Activated naive CD4-positive, alpha-beta T cell treated with anti-CD3 and anti-CD28 coated beads, Interleukin-2, amount 50 U/mL, for 16 hours (primary cell): ENCODE results near the gene RPL29.

Experiments
- DNase-seq: peaks from one replicate; pipeline ENCODE4 v3.0.0-alpha.2; 2020

RPL29 gene

DNA sequence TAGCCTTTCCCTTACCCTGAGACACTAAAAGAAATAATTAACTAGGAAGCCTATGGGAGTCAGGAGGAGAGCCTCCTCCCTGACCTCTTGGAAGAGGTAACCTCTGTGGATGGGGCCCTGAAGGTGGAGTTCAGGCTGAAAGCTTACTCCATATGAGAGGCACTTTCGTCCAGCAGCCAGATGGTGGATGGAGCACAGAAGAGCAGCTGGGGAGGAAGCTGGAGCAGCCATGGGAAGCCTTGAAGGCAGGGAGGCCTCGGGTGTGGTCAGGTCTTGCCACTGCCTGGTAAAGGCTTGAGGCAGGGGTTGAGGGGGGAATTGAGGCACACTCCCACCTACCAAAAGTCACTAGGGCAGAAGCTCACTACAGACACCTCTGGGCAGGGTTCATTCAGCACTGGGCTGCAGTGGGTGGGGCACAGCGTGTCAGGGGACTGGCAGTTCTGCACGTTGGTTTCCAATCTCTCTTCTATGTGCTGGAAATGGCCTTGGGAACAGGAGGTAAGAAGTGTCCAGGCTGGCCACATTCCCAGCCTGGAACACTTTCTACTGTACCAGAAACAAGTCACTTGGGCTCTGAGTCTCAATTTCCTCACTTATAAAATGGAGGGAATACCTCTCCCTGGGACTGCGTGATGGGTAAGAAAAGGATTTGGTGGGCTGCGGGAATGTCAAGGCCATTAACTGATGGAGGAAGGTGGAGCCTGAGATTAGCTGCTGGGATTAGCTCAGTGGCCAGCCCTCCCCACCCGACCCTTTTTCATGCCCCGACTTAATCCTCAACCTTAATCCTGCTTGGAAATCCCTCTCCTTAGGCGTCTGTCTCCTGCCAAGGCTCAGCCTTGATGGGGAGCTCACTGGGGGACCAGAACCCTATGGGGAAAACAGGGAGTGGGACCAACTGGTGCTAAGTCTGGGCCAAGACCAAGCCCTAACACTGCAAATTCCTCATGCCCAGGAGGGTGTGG, 33.8 kb downstream of the RPL29 start:
- DNase-seq: no peak

DNA sequence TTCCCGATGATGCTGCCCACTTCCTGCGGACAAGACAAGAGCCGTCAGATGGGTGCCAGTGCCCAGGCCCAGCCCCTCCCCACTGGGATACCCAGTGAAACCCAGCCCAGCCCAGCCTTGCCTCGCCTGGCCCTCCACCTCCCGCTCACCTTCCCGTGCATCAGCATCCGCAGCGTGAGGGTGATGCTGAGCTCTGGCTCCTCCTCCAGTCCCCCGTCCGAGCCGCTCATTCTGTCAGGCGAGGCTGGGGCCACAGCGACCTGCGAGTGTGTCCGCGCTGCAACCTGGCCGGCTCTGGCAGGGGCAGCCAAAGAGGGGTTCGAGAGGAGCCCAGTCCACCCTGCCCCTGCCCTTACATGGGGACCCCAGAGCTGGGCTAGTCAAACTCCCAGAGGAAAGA, 34.7 kb downstream of the RPL29 start:
- DNase-seq: no peak

DNA sequence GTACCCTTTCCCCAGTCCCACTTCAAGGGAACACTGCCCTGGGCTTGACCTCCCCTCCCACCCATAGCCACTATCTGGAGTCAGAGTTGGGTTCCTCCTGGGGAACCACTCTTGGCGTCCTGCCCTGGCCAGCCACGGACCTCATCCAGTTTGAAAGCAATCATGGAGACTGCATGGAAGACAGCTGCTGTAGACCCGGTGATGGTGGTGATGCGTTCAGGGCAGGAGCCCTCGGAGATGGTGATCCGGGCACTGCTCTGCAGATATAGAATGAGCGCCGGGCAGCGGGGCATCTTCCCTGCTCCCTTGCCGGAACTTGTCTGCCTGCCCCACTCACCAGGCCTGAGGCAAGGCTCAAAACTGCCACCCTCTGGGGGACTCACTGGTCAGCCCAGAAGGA, 35.3 kb downstream of the RPL29 start:
- no peak for DNase-seq

DNA sequence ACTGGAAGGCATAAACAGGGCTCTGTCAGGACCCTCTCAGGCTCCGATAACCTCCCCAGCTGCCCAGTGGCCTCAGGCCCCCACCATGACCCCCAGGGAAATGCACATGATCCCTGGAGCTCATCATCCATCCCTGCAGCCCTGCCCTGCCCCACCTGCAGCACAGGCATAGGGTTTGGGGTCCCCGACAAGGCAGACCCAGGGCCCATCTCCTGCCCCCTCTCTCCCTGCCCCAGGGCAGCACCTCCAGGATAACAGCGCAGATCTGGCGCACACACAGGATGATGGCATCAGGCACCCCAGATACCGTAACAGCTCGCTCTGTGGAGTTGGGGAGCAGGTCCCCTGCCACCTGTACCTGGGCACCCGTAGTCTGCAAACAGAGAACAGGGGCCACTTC, 36.0 kb downstream of the RPL29 start:
- DNase-seq: no peak

DNA sequence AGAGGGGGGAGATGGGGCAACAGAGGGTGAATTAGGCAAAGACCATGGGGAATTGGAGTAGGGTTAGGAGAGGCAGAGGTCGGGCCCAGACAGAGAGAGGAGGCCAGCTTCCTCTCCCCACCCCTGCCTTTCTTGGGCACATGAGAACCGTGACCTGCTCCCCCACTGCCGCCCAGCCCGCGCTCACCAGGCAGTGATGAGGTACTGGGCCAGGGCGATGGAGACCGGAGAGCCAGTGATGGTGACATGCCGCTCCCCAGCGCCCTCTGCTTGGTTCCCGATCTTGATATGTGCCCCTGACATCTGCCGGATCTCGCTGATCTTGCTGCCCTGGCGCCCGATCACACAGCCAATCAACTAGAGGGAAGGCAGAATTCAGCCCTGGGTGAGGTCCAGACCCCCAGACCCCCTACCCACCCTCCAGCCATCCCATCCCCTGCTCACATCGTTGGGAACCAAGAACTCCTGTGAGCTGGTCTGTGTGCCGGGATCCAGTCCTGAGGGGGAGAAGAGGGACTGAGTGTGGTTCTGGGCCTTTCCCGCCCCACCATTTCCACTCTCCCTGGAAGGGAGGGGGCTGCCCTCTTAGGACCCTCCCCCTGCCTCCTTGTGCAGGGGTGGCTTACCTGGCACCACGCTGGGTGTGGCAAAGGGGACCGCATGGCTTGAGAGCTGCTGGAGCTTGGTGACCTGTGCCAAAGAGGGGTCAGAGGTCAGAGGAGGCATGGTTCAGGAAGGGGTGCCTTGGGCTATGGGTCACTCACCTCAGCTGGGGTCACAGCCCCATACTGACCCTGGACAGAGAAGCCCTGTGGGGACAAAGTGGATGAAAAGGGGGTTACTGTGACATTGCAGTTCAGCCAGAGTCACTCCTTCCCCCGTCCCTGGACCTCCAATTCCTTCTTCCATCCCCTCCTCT, 36.8 kb downstream of the RPL29 start:
- no peak for DNase-seq

DNA sequence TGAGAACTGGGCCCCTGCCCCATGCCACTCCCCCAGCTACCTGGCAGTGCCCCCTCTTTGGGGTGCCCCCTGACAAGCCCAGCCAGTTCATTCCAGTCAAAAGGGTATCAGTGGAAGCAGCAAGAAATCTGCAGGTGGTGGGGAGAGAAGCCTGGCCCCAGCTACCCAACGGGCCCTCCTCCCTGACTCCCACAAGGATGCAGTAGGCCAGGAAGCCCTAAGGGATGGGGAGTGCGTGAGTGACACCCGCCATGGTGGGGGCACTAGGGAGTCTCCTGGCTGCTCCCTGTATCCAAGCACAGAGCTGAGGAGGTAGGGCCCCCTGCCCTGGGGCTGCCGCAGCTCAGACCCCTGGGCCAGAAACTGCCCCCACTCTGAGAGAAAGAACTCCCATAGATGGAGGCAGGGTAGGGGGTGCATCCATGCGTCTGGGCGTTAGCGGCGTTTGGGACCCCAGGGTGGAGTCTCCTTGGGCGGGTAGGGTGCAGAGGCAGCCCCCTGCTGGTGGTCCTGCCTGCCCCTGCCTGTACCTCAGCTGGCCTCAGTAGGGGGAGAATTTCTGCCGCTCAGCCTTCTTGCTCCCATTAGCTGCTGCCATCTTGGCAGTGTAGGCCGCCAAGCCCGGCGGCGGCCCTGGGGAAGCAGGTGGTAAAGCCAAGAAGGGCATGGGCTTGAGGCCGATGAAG, 38.0 kb downstream of the RPL29 start:
- DNase-seq: no peak

DNA sequence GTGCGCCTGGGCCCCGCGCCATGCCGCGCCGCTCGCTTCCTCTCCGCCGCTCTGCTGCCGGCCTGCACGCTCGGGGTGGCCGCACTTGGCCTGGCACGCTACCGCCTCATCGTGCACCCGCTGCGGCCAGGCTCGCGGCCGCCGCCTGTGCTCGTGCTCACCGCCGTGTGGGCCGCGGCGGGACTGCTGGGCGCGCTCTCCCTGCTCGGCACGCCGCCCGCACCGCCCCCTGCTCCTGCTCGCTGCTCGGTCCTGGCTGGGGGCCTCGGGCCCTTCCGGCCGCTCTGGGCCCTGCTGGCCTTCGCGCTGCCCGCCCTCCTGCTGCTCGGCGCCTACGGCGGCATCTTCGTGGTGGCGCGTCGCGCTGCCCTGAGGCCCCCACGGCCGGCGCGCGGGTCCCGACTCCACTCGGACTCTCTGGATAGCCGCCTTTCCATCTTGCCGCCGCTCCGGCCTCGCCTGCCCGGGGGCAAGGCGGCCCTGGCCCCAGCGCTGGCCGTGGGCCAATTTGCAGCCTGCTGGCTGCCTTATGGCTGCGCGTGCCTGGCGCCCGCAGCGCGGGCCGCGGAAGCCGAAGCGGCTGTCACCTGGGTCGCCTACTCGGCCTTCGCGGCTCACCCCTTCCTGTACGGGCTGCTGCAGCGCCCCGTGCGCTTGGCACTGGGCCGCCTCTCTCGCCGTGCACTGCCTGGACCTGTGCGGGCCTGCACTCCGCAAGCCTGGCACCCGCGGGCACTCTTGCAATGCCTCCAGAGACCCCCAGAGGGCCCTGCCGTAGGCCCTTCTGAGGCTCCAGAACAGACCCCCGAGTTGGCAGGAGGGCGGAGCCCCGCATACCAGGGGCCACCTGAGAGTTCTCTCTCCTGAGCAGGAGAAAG, 39.6 kb downstream of the RPL29 start:
- peak; percentile 56 for DNase-seq

DNA sequence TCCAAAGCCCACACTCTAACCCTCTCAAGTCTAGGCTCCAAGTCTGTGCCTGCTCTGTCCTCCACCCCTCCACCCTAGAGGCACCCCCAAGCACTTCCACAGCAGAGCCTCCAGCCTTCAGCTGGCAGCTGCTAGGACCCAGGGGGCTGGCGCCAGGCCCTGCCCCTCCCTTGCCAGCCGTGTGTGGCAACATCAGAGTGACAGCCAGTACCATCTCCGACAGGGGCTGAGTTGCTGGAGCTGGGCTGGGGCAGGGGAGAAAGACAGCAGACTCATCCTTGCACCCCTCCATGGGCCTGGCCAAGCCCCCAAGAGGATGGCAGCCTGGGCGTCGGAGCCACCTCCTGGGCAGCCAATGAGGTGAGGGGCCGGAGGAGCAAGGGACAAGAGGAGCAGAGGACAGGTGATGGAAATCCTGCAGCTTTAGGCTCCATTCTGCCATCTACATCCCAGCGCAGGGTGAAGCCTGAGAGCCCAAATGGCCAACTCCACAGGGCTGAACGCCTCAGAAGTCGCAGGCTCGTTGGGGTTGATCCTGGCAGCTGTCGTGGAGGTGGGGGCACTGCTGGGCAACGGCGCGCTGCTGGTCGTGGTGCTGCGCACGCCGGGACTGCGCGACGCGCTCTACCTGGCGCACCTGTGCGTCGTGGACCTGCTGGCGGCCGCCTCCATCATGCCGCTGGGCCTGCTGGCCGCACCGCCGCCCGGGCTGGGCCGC, 40.4 kb downstream of the RPL29 start, which contains the start of gene GPR62:
Gene GPR62, plus strand, starts transcription at position 207 of the 718 bp plus-strand sequence. Its CDS starts 272 bp downstream, at position 479.
- no peak for DNase-seq

DNA sequence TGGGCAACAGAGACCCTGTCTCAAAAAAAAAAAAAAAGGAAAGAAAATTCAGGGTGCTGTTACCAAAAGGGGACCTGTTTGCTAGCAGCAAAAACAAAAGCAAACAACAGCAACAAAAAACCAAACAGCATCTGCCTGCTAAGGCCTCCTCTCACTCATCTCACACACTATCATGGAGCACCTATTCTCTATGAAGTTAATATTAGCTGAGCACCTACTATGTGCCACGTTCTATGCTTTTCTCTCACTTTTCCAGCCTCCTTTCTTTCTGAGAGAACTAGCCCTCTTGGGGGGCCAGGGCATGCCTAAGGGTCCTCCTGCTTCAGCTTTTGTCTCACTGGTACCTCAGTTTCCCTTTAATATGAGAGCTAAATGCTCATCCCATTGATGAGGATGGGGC, 41.0 kb downstream of the RPL29 start:
- DNase-seq: no peak

DNA sequence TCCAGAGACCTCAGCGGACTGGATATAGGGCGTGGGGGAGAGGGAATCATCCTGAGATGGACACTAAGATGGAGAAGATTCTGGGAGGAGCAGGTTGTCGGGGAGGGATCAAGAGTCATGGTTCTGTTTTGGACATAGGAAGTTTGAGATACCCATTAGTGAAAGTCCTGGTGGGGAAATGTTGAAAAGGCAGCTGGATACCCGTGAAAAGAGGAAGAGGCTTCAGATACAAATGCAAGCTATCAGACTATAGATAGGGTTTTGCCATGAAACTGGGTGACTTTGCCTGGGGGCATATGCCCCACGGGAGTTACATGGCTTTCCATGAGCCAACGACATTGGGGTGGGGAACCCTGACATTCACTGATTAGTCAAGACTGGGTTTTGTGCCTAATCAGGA, 41.6 kb downstream of the RPL29 start:
- no peak for DNase-seq

DNA sequence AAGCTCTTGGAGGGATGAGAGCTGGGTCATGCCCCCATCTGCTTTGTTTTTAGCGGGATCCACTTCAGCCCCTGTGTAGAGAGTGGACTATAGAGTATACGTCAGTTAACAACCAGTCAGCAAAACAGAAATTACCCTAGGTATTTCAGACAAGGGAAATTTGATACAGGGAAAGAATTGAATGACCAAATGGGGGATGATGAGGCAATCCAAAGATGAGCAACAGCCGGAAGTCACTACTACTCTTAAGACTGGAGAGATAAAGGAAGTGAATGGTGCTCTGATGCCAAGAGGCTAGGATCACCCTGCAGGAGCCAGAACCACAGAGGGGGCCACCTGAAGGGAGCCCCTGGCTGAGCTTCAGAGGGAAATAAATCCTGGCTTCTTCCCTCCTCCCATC, 42.2 kb downstream of the RPL29 start:
- no peak for DNase-seq

DNA sequence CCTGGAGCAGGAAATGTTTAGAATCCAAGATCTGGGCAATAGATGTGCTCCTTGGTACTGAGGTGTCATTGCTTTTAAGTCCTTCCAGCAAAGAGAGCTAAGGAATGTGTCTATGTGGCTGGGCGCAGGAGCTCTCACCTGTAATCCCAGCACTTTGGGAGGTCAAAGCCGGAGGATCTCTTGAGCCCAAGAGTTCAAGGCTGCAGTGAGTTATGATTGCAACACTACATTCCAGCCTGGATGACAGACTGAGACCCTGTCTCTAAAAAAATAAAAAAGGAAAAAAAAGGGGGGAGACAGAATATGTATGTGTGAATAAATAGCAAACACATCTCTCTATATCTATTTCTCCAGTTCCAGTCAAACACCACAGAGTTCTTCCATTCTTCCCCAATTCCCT, 44.8 kb downstream of the RPL29 start:
- no peak for DNase-seq

DNA sequence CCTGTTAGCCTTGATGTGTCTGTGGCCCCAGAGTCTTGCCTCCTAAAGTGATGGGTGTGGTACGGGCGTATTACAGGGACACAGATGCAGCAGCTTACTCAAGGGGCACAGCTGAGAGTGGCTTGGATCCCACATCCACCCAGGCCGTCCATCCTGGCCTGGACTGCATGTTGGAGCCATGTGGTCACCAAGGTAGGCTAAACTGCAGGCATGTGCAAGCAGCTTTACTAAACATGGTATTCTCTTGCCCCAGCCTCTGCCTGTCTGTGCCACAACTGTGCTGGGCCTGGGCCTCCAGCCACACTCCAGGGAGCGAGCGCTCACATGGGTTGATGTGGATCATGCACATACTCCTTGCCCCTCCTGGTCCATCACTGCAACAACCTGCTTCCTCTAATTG, 46.6 kb downstream of the RPL29 start:
- no peak for DNase-seq

DNA sequence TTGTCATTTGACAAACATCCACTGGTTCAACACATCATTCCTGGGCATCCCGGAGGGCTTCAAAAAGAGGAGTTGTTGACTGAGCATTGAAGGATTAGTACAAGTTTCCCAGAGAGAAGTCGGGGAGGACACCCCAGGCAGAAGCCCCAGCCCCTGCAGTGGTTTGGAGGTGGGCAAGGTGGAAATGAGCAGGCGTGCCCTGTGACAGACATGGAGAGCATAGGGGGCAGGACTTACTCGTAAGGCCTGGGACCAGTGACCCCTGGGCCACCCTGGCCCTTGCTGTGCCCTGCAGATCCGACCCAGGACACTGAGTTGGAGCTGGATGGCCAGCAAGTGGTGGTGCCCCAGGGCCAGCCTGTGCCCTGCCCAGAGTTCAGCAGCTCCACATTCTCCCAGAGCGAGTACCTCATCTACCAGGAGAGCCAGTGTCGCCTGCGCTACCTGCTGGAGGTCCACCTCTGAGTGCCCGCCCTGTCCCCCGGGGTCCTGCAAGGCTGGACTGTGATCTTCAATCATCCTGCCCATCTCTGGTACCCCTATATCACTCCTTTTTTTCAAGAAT, 47.6 kb downstream of the RPL29 start:
- no peak for DNase-seq

DNA sequence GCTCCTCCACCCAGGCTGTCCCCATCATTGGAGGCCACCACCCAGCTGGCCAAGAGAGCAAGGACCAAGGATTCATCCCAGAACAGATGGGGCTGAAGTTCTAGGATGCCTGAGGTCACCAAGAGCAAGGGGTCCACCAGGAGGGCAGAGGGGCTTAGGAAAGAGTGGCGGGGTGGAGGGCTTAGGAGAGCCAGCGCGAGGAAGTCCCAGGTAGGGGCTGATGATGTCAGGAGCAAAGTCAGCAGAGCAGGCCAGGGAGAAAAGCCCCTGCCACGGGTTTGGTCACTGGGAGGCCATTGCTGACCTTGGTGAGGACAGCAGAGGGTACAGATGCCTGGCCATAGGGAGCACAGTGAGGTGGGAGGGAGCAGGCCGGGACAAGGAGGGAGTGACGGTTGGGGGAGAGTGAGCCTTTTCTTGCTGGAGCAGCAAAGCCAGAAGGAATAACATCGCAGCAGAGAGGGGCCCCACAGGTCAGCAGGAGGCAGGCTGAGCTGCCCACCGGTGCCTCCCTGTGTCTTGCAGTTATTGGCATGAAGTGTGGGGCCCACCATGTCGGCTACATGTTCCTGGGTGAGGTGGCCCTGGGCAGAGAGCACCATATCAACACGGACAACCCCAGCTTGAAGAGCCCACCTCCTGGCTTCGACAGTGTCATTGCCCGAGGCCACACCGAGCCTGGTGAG, 48.3 kb downstream of the RPL29 start:
- no peak for DNase-seq

DNA sequence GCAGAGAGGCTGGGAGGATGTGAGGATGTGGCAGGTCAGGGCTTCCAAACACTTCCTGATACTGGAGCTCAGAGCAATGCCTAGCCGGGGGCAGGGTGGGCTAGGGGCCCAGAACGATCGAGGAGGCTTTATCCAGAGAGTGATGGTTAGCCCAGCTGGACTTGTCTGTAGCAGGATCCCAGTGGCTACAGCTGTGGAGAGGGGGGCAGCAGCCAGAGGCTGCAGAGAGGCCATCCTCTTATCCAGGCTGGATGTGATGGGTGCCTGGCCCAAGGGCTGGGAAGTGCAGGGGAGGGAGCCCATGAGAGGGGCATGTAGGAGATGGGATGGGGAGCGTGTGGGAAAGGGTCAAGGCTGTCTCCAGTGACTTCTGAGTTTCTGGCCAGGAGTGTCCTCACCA, 48.9 kb downstream of the RPL29 start:
- DNase-seq: no peak

DNA sequence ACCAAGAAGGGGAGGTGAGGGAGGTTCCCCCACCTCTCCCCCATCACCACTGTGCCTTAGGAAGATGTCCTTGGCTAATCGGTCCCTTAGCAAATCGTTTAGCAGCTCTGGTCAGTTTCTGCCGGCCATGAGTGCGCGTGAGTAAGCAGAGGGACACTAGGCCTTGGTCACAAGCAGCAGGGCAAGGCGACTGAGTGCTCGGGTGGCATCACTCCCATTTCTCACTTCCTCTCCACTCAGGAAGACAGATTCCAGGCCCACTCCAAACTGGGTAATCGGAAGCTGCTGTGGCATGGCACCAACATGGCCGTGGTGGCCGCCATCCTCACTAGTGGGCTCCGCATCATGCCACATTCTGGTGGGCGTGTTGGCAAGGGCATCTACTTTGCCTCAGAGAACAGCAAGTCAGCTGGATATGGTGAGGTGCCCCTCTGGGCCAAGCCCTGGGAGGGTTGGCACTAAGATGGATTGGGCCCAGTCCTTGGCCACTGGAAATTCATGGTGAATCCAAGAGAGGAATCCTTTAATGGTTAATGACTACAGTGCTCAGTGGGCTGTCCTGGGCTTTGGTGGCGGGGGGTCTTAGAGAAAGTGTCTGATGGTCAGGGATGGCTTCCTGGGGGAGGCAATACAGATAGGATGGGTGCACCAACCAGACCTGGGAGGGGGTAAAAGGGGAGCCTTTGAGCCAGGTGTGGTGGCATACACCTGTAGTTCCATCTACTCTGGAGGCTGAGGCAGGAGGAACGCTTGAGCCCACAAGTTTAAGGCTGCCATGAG, 49.6 kb downstream of the RPL29 start:
- DNase-seq: no peak

DNA sequence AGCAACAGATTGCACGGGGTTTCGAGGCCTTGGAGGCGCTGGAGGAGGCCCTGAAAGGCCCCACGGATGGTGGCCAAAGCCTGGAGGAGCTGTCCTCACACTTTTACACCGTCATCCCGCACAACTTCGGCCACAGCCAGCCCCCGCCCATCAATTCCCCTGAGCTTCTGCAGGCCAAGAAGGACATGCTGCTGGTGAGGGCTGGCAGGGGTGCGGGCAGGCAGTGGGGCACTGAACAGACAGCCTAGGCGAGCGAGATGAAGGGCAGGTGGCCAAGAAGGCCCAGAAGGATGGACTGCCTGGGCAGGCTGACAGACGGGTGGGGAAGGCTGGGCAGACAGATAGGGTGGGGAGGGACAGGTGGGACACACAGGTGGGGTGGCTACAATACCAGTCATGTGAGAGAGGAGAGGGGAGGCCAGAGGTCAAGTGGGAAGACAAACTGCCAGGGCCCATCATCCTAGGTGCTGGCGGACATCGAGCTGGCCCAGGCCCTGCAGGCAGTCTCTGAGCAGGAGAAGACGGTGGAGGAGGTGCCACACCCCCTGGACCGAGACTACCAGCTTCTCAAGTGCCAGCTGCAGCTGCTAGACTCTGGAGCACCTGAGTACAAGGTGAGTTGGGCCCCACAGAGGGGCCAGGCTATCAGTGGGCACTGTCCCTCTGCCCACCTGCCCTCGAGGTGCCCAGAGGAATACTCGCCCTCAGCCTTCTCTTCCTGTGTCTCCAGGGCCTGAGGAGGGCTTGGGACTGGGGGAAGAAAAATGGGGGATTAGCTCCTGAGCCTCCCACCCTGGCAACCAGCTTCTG, 50.5 kb downstream of the RPL29 start:
- no peak for DNase-seq
